HAP-1 (cell line): Measurements from ENCODE around the gene GREB1L.

ENCODE experiments used
- DNase-seq, 2 experiments: peaks; one replicate each; pipeline ENCODE4 v3.0.0-alpha.2; 2016 to 2020; ENCODE audit warnings: low spot score in 2 of 2
- H3K27me3 ChIP-seq: fragments of 250-450 bp; sonication (Bioruptor Pico); 2 replicates; pipeline ENCODE4 v1.5.1; 2020; ENCODE audit warnings: low read depth, mild to moderate bottlenecking, moderate library complexity
- H3K36me3 ChIP-seq: fragments of 250-450 bp; sonication (Bioruptor Pico); replicated peaks from 2 replicates; pipeline ENCODE4 v1.5.1; 2020; ENCODE audit warnings: mild to moderate bottlenecking
- H3K4me1 ChIP-seq: fragments of 250-450 bp; sonication (Bioruptor Pico); 2 replicates; pipeline ENCODE4 v1.5.1; 2020; ENCODE audit warnings: mild to moderate bottlenecking
- H3K4me3 ChIP-seq: fragments of 250-450 bp; sonication (Bioruptor Pico); 2 replicates; pipeline ENCODE4 v1.5.1; 2020; ENCODE audit warnings: mild to moderate bottlenecking, moderate library complexity
- H3K9me3 ChIP-seq: fragments of 250-450 bp; sonication (Bioruptor Pico); 2 replicates; pipeline ENCODE4 v1.5.1; 2020; ENCODE audit warnings: mild to moderate bottlenecking, moderate library complexity
- in situ Hi-C: fragments of 300-500 bp; cut with MboI; formaldehyde crosslinking; loops from 3 replicates; pipeline ENCODE4 v1.14.3; 2020; ENCODE audit warnings: low sequenced_read_pairs, inconsistent platforms, mixed read lengths

The GREB1L gene

DNA sequence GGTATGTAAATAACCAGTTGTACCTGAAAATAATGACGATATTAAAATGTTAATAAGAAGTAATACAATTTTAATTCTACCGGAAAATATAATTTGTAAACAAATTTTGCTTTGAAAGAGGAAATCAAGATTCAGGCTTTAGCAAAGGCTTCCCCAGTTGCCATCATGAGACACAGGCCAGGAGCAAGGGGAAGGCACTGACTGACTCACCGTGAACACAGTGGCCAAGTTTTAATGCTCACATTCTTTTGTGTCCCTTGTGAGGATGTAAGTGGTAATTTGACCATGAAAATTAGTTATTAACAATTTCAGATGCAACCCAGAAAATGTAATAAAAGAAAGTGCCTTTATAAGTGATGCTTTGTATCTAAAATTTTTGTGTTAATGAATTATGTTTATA, 164.1 kb downstream of the GREB1L start:
- Histone ChIP-seq H3K36me3 (no peaks in the 10 kb centered on the region; the same call in 1 of the 2 replicates), H3K4me1 (0 out of 2 replicates have a peak, but pooled peaks cover 3% of the 10 kb centered on the region), H3K4me3 (no peak overlapping the region), H3K9me3 (no peaks in the 10 kb centered on the region), H3K27me3 (no peaks in the 10 kb centered on the region)
- in situ Hi-C loops = no loop called here
- no peak for DNase-seq

DNA sequence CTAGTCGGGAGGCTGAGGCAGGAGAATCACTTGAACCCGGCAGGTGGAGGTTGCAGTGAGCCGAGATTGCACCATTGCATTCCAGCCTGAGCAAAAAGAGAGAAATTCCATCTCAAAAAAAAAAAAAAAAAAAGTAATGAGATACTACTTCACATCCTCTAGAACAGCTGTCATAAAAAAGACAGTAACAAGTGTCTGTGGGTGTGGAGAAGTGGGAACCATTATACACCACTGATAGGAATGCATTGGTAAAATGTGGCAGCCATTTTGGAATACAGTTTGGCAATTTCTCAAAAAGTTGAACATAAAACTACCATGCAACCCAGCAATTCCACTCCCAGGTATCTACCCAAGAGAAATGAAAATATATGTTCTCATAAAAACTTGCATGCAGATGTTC, 166.6 kb downstream of the GREB1L start:
- in situ Hi-C loops = no loop called here
- Histone ChIP-seq H3K4me1 (peaks cover 3% of the 10 kb centered on the region; the same call in 1 of the 2 replicates), H3K9me3 (no peaks in the 10 kb centered on the region), H3K36me3 (no peaks in the 10 kb centered on the region; the same call in 1 of the 2 replicates), H3K27me3 (no peaks in the 10 kb centered on the region), H3K4me3 (no peak overlapping the region)
- no peak for DNase-seq

DNA sequence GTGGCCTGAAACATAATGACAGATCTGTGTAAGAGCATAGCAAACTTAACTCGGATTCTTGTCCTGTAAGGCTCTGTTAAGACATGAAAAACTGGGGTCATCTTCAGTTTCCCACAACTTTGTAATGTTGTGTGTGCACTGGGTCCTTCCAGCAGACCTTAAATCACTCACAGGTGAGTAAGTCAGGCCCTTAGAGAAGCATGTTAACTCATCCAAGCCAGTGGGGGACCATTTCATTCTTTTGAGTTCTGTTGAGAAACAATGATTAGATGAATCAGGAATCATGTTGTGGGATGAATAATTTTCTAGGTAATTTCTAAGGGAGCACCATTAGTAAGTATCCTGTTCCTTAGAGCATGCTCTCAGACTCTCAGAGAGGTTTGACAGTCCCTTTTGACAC, 191.4 kb downstream of the GREB1L start:
- Histone ChIP-seq H3K4me1 (no peaks in the 10 kb centered on the region), H3K27me3 (no peaks in the 10 kb centered on the region), H3K9me3 (no peaks in the 10 kb centered on the region), H3K36me3 (no peaks in the 10 kb centered on the region), H3K4me3 (no peak overlapping the region)
- DNase-seq = no peak
- in situ Hi-C loops = no loop called here

DNA sequence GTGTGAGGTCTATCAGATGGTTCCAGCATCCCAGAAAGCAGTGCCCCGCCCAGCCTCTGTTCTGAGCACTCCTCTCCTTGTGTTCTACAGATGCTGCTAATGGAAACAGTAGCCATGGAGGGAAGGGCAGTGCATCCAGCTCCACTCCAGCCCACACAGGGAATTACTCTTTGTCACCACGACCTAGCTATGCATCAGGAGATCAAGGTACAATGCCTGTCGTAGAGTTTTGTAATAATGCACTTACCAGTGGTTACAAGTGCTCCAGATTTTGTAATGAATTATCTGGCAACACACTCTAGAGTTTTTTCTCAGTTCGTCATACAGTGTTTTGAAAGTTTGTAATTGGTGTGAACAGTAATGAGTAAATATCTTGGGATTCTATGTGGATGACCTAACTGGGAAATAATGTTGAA, 197.4 kb downstream of the GREB1L start:
- H3K27me3 ChIP-seq = no peaks in the 10 kb centered on the region
- H3K9me3 ChIP-seq = no peaks in the 10 kb centered on the region
- H3K4me3 ChIP-seq = no peak overlapping the region
- in situ Hi-C loops = no loop called here
- no peak for DNase-seq
- H3K4me1 ChIP-seq = no peaks in the 10 kb centered on the region
- H3K36me3 ChIP-seq = no peaks in the 10 kb centered on the region; the same call in 1 of the 2 replicates

DNA sequence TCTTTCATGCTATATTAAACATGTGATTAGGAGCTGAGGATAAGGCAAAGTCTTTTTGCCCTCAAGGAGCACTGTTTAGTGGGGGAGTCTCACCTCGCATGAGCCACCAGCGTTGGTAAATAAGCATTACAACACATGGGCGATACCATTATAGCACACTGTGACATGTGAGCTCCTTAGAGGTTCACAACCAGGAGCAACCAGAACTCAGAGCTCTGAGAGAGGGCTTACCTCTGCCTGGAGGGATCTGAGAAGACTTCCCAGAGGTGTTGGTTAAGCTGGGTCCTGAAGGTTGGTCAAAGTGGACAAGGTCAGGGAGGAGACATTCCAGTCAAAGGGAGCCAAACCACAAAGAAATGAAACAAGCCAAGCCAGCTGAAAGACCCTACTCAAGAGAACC, 199.6 kb downstream of the GREB1L start:
- DNase-seq = no peak
- no peaks in the 10 kb centered on the region; the same call in 1 of the 2 replicates for H3K4me1 ChIP-seq
- in situ Hi-C loops = no loop called here
- no peaks in the 10 kb centered on the region for H3K27me3 ChIP-seq
- H3K9me3 ChIP-seq = no peaks in the 10 kb centered on the region
- H3K36me3 ChIP-seq = no peaks in the 10 kb centered on the region; the same call in 1 of the 2 replicates
- no peak overlapping the region for H3K4me3 ChIP-seq

DNA sequence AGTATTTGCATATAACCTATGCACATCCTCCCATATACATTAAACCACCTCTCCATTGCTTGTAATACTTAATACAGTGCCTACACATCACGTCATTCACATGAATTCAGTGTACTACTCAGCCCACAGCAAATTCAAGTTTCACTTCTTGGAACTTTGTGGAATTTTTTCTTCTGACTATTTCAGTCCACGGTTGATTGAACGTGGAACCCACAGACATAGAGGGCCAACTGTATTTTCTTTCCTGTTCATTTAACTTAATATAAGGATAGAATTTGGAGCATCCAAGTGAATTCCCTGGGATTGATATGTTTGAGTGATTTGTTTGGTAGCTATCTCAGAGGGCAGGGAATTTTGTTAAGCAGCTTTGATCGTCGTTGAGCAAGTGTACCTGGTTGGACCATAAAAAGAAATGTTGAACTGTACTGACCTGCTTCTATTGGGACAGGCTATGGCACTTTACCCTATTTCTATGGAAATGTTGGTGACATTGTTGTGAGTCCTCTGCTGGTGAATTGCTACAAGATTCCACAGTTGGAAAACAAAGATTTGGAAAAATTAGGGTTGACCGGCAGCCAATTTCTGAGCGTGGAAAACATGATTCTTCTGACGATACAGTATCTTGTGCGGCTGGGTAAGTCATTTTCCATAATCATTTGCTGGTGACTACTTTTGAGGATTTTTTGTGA, 201.9 kb downstream of the GREB1L start:
- no peaks in the 10 kb centered on the region for H3K27me3 ChIP-seq
- no peaks in the 10 kb centered on the region; the same call in 1 of the 2 replicates for H3K4me1 ChIP-seq
- H3K9me3 ChIP-seq = no peaks in the 10 kb centered on the region
- DNase-seq = no peak
- no peaks in the 10 kb centered on the region; the same call in 1 of the 2 replicates for H3K36me3 ChIP-seq
- no peak overlapping the region for H3K4me3 ChIP-seq
- in situ Hi-C loops = no loop called here

DNA sequence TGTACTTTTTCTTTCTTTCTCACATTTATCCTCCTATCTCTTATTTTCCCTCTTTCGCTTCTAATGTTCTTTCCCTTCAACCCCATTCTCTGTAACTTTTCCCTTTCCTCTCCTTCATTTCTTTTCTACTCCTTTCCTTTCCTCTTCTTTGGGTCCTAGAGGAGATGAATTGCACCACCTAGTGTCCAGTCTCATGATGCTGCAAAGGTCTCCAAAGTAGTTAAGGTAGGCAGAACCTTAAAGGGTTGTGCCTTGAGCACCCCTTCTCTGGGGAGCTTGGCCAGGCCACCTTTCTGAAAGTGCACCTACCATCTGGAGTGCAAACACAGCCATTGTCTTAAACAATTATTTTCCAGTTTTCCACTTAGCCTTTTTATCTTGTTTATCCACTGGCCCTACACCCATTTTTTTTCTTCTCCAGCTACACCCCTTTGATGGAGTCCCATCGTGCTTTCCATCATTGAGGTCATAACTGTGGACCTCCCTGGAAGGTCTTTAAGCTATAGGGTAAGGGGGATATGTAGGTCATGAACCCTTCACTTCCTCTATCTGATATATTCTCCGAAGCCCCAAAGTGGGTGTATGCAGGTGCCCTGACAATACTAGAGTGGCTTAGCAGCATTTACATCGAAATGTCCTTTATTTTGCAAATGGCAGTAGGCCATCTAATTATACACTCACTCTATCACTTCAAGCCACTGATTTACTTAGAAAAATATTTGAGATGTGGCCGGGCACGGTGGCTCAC, 202.6 kb downstream of the GREB1L start:
- Histone ChIP-seq H3K4me3 (no peak overlapping the region), H3K27me3 (no peaks in the 10 kb centered on the region), H3K36me3 (no peaks in the 10 kb centered on the region; the same call in 1 of the 2 replicates), H3K9me3 (no peaks in the 10 kb centered on the region), H3K4me1 (no peaks in the 10 kb centered on the region; the same call in 1 of the 2 replicates)
- DNase-seq = peak; percentile 59 to 73
- in situ Hi-C loops = loop anchor here (5.0 kb wide), 1 partner anchor 252 kb away; no protein-coding TSS in a partner anchor

DNA sequence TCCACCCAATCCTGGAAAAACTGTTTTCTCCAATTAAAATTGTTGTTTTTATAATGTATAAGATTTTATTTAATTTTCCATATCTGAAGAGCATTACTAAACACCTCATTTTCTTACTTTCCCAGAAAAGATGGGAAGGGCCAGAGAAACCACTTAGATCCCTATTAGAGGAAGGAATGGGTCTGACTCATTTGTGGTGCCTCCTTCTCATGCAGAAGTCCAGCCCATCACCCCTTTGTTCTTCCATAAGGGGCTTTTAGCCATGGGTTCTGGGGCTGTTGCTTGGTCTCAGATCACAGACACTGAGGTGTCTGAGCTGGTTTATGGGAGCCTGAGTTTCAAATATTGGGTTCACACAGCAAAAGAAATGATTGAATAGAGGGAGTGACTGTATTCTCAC, 206.3 kb downstream of the GREB1L start:
- in situ Hi-C loops = loop anchor here (5.0 kb wide), 1 partner anchor 256 kb away; no protein-coding TSS in a partner anchor
- DNase-seq = no peak
- no peaks in the 10 kb centered on the region for H3K9me3 ChIP-seq
- H3K27me3 ChIP-seq = no peaks in the 10 kb centered on the region
- no peaks in the 10 kb centered on the region; the same call in 1 of the 2 replicates for H3K4me1 ChIP-seq
- H3K4me3 ChIP-seq = no peak overlapping the region
- peaks cover 10% of the 10 kb centered on the region for H3K36me3 ChIP-seq

DNA sequence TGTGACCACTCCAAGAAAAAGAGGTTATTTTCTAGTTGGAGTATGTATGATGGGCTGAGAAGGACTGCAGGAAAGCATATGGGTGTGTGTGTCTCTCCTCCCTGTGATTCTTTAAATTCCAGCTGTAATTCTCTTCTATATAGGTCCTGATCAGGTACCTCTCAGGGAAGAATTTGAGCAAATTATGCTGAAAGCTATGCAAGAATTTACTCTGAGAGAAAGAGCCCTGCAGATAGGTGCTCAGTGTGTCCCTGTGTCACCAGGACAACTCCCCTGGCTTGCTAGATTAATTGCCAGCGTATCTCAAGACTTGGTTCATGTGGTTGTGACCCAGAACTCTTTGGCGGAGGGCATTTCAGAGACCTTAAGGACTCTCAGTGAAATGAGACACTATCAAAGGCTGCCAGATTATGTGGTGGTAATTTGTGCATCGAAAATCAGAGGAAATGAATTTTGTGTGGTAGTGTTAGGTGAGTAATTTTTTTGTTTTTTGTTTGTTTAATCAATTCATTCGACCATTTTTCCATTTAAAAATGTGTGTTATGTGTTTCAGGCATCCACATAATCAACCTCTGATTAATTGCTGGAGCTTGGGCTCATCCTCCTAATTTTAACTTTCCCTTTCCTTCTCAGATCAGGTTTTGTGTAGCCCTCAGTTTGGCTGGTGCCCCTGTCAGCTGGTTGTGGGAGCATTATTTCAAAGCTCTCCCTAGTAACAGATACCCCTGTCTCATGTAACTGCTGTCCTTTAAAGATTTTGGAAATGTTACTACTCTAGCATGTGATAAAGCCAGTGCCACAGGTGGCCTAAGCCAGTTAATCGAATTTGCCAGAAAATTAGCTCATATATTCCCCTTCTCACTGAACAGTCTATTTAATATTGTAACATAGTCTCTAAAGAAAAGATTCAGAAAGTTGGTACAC, 207.6 kb downstream of the GREB1L start:
- in situ Hi-C loops = loop anchor here (5.0 kb wide), 1 partner anchor 257 kb away; no protein-coding TSS in a partner anchor
- peaks cover 10% of the 10 kb centered on the region for H3K36me3 ChIP-seq
- DNase-seq = no peak
- H3K9me3 ChIP-seq = no peaks in the 10 kb centered on the region
- no peaks in the 10 kb centered on the region; the same call in 1 of the 2 replicates for H3K4me1 ChIP-seq
- no peak overlapping the region for H3K4me3 ChIP-seq
- no peaks in the 10 kb centered on the region for H3K27me3 ChIP-seq

DNA sequence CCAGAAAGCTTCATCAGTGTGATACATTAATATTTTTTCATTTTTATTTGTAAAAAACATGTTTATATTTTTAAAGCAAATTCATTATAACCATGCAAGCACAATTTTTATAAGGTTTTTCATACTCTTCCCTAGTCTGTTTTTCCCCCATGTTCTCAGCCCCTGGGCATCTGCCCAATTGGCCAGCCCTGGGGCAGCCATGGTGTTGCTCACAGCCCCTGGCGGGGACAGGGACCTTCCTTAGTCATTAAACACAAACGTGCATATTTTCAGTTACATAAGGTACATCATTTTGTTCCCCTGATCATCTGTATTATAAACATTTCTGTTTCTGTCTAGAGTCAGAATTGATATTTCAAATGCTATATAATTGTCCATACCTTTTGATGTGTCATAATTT, 208.5 kb downstream of the GREB1L start:
- Histone ChIP-seq H3K36me3 (peaks cover 10% of the 10 kb centered on the region), H3K4me1 (no peaks in the 10 kb centered on the region), H3K27me3 (no peaks in the 10 kb centered on the region), H3K9me3 (no peaks in the 10 kb centered on the region), H3K4me3 (no peak overlapping the region)
- in situ Hi-C loops = no loop called here
- no peak for DNase-seq

DNA sequence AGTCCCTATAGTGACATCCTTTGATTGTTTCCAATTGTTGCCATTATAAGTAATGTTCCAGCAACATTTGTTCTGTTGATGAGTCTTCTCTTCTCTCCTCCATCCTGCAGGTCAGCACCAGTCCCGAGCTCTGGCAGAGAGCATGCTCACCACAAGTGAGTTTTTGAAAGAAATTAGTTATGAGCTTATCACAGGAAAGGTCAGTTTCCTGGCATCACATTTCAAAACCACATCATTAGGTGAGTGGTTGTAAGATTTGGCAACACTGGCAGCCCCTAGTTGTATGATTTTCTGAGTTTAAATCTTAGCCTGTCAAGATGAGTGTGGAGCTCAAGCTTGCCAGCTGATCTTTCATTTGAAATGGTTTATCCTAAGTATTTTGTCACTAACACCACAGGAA, 208.9 kb downstream of the GREB1L start:
- no peaks in the 10 kb centered on the region for H3K4me1 ChIP-seq
- no peak overlapping the region for H3K4me3 ChIP-seq
- peaks cover 10% of the 10 kb centered on the region for H3K36me3 ChIP-seq
- no peaks in the 10 kb centered on the region for H3K9me3 ChIP-seq
- H3K27me3 ChIP-seq = no peaks in the 10 kb centered on the region
- no peak for DNase-seq
- in situ Hi-C loops = no loop called here

DNA sequence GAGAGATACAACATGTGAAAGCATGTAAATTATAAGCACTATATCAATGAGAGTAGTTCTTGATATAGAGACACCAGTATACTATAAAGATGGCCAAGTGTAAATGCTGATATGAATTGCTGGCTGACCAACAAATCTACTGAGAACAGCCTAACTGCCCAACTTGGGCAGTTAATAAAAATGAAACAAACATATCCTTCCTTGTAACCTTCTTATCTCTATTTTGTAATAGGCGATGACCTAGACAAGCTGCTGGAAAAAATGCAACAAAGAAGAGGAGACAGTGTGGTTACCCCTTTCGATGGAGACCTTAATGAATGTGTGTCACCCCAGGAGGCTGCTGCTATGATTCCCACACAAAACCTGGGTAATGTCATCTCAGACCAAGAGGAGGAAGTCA, 209.8 kb downstream of the GREB1L start:
- Histone ChIP-seq H3K36me3 (peaks cover 10% of the 10 kb centered on the region), H3K4me3 (no peak overlapping the region), H3K9me3 (no peaks in the 10 kb centered on the region), H3K4me1 (no peaks in the 10 kb centered on the region), H3K27me3 (no peaks in the 10 kb centered on the region)
- DNase-seq = no peak
- in situ Hi-C loops = no loop called here

DNA sequence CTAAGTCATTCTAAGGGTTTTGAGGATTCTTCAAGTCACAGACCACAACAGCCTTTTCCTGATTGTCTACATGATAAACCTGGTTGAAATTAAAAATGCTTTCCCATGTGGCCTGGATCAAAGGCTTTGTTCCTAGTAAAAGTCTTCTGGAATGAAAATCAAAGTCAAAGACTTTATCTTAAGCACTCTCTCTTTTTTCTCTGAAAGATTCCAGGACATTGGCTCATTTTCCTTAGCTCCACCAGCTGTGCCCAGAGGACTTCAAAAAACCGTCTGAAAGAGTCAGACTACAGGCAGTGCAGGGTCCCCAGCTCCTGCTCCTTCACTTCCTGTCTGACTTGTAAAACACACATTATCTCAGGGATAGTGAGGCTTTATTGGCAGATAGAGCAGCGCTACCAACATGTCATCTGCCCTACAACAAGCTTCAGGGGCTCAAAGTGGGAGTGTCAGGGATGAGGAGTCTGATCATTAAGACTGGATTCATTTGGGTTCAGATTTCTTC, 210.3 kb downstream of the GREB1L start:
- H3K9me3 ChIP-seq = no peaks in the 10 kb centered on the region
- DNase-seq = no peak
- no peak overlapping the region for H3K4me3 ChIP-seq
- no peaks in the 10 kb centered on the region for H3K4me1 ChIP-seq
- in situ Hi-C loops = no loop called here
- H3K27me3 ChIP-seq = no peaks in the 10 kb centered on the region
- H3K36me3 ChIP-seq = peaks cover 10% of the 10 kb centered on the region
